ENCODE data around the gene ACKR4.

Gene ACKR4

GRCh38 chr3:132642539-132642847 is 45.4 kb downstream of the ACKR4 start:
- DNase-seq = no peak

DNA sequence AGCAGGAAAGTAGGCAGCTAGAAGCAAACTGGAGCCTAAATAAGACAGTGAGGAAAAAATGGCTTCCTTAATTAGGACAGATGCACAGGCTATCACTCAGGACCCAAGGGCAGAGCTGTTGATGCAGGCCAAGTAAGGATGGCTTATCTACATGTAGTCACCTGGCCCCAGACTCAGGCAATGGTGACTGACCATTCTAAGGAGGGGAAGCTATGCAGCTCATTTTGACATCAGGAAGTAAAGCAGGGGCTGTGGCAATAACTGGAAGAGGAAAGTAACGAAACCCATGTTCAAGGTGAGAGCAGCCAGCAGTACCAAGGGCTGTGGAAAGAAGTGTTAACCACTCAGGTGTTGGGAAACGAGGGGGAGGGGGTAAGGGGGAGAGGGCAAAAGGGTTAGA is 46.3 kb downstream of the ACKR4 start:
- DNase-seq = no peak

GRCh38 chr3:132645058-132645457 is 48.0 kb downstream of the ACKR4 start:
- no peak for DNase-seq

- no peak for DNase-seq
Observed at GRCh38 chr3:132650153-132650552, 53.1 kb downstream of the ACKR4 start.

Data from activated CD4-positive, alpha-beta T cell treated with anti-CD3 and anti-CD28 coated beads for 48 hours (primary cell).